B cell (primary cell): ENCODE data around the gene TAF1C. TPM values are rescaled to one million over a fixed set of nuclear protein-coding genes. Genes with fewer than 3 reads are reported as not detected.

Experiments used
- ATAC-seq: fragments of 200-7000 bp; cut with Tn5 transposase; one replicate; pipeline ENCODE4 v1.10.0; 2021; ENCODE audit warnings: low read depth, mild to moderate bottlenecking, moderate number of reproducible peaks, moderate library complexity
- CTCF ChIA-PET: fragments of 350-600 bp; sonication (Branson Sonifier 250); formaldehyde crosslinking; loops from one replicate; lab custom pipeline; 2021; ENCODE audit warnings: antibody characterized with exemption, inconsistent platforms; lab: Charles Lee
- POLR2A ChIA-PET: fragments of 350-600 bp; sonication (Branson Sonifier 250); formaldehyde crosslinking; loops from one replicate; lab custom pipeline; 2021; ENCODE audit warnings: antibody characterized with exemption; lab: Charles Lee
- DNase-seq: peaks from one replicate; pipeline ENCODE4 v3.0.0; 2013
- H2AFZ ChIP-seq: 2 replicates; pipeline ENCODE4 v1.6.1; 2012; ENCODE audit warnings: mild to moderate bottlenecking, low read depth, low read length; ENCODE audit not compliant: insufficient read depth, poor library complexity, severe bottlenecking
- H3K27ac ChIP-seq, 2 donors: 1 replicate in 1 of 2; 2 replicates in 1 of 2; pipeline ENCODE4 v1.5.1; 2012 to 2013; ENCODE audit warnings: low read length in 2 of 2, mild to moderate bottlenecking in 2 of 2, moderate library complexity in 1 of 2
- H3K27me3 ChIP-seq, 4 experiments: fragments of 200-600 bp in 1 of 4; sonication (generic) in 1 of 4; replicated peaks in 1 of 4; 1 replicate in 2 of 4; 2 replicates in 2 of 4; pipeline versions ENCODE4 v1.6.1 to v1.7.0; 2013 to 2016; ENCODE audit warnings: low read length in 3 of 4, mild to moderate bottlenecking in 2 of 4, mixed read lengths in 1 of 4, moderate library complexity in 1 of 4; ENCODE audit not compliant: insufficient read depth in 4 of 4, control insufficient read depth in 3 of 4; ENCODE audit errors: control extremely low read depth in 1 of 4
- H3K36me3 ChIP-seq, 2 experiments: replicated peaks in 1 of 2; 1 replicate in 1 of 2; 2 replicates in 1 of 2; pipeline versions ENCODE4 v1.6.1 to v1.7.1; 2013; ENCODE audit warnings: low read length in 1 of 2; ENCODE audit not compliant: insufficient read depth in 2 of 2, control insufficient read depth in 1 of 2; ENCODE audit errors: control extremely low read depth in 1 of 2, extremely low read depth in 1 of 2
- H3K4me1 ChIP-seq, 2 donors: fragments of 200-600 bp in 1 of 2; sonication (generic) in 1 of 2; 1 replicate in 1 of 2; 2 replicates in 1 of 2; pipeline versions ENCODE4 v1.5.1 to v1.6.1; 2013 to 2017; ENCODE audit warnings: low read length in 2 of 2; ENCODE audit not compliant: control insufficient read depth in 2 of 2, insufficient read depth in 2 of 2
- H3K4me2 ChIP-seq: replicated peaks from 2 replicates; pipeline ENCODE3; 2012; ENCODE audit warnings: mild to moderate bottlenecking, low read depth, low read length; ENCODE audit not compliant: poor library complexity, severe bottlenecking
- H3K4me3 ChIP-seq, 5 experiments: fragments of 200-600 bp in 1 of 5; sonication (generic) in 1 of 5; 1 replicate in 3 of 5; 2 replicates in 2 of 5; pipeline versions ENCODE4 v1.5.1 to v1.7.0; 2011 to 2016; ENCODE audit warnings: low read length in 4 of 5, mild to moderate bottlenecking in 4 of 5, low read depth in 2 of 5, control low read depth in 1 of 5, moderate library complexity in 1 of 5; ENCODE audit not compliant: insufficient read depth in 1 of 5; ENCODE audit errors: control extremely low read depth in 1 of 5, extremely low read depth in 1 of 5
- H3K79me2 ChIP-seq: fragments of 200-600 bp; sonication (generic); one replicate; pipeline ENCODE4 v1.6.0; 2016; ENCODE audit warnings: low read length; ENCODE audit not compliant: control insufficient read depth, insufficient read depth
- H3K9ac ChIP-seq: fragments of 200-600 bp; sonication (generic); 2 replicates; pipeline ENCODE4 v1.6.1; 2017; ENCODE audit warnings: mild to moderate bottlenecking, low read length, moderate library complexity
- H3K9me3 ChIP-seq, 3 donors: one replicate each; pipeline versions ENCODE4 v1.6.1 to v1.7.1; 2013; ENCODE audit warnings: low read length in 2 of 3; ENCODE audit not compliant: control insufficient read depth in 2 of 3, insufficient read depth in 1 of 3; ENCODE audit errors: control extremely low read depth in 1 of 3
- H4K20me1 ChIP-seq: 2 replicates; pipeline ENCODE4 v1.6.0; 2012; ENCODE audit warnings: mild to moderate bottlenecking, low read length; ENCODE audit not compliant: insufficient read depth, control insufficient read depth, poor library complexity, severe bottlenecking
- H3K27ac Mint-ChIP-seq: one replicate; pipeline ENCODE4 v1.8.0; 2021; ENCODE audit warnings: mixed read lengths
- H3K27me3 Mint-ChIP-seq: one replicate; pipeline ENCODE4 v1.8.0; 2021; ENCODE audit warnings: mixed read lengths
- H3K4me1 Mint-ChIP-seq: one replicate; pipeline ENCODE4 v1.8.0; 2021; ENCODE audit warnings: mixed read lengths
- H3K4me3 Mint-ChIP-seq: one replicate; pipeline ENCODE4 v1.8.0; 2021; ENCODE audit warnings: mixed read lengths
- H3K9me3 Mint-ChIP-seq: one replicate; pipeline ENCODE4 v1.8.0; 2022; ENCODE audit warnings: mixed read lengths; ENCODE audit not compliant: insufficient read depth
- EZH2 ChIP-seq: IDR thresholded peaks from 2 replicates; pipeline ENCODE4 v1.6.1; 2012; ENCODE audit warnings: borderline replicate concordance, low read depth, mild to moderate bottlenecking, moderate library complexity, low read length; ENCODE audit not compliant: insufficient read depth, poor library complexity, severe bottlenecking
- WGBS: methylation state at CpG from one replicate; pipeline ENCODE4 v1.1.5; 2013; ENCODE audit warnings: missing lambda C conversion rate; ENCODE audit not compliant: insufficient coverage; 5-methylcytosine and 5-hydroxymethylcytosine counted together
- intact Hi-C: fragments of 100-400 bp; cut with micrococcal nuclease; formaldehyde crosslinking; loops from one replicate; pipeline ENCODE4 v1.10.0; 2022
- polyA plus RNA-seq: library from polyadenylated mRNA; depleted of rRNA; stranded (reverse); fragments of >200 nt; gene quantifications from 2 replicates; pipeline ENCODE4 v1.2.3, GENCODE V29; 2012
- total RNA-seq, 2 donors: library from RNA; stranded (reverse); fragments of 120-200 nt in 1 of 2; gene quantifications; 1 replicate in 1 of 2; 2 replicates in 1 of 2; pipeline versions ENCODE4 v1.2.3 to v1.2.4, GENCODE V29; 2013 to 2022
- TF ChIP-seq, protein P1 (sequence below): fragments of 200-600 bp; IDR thresholded peaks from one replicate; pipeline ENCODE4 v1.8.0; 2022; ENCODE audit warnings: antibody characterized with exemption, mild to moderate bottlenecking

The TAF1C gene
- total and polyA plus RNA-seq, 2 donors (not counting 1 experiment from before 2014, with no cell fraction given): 115 to 125 TPM

DNA sequence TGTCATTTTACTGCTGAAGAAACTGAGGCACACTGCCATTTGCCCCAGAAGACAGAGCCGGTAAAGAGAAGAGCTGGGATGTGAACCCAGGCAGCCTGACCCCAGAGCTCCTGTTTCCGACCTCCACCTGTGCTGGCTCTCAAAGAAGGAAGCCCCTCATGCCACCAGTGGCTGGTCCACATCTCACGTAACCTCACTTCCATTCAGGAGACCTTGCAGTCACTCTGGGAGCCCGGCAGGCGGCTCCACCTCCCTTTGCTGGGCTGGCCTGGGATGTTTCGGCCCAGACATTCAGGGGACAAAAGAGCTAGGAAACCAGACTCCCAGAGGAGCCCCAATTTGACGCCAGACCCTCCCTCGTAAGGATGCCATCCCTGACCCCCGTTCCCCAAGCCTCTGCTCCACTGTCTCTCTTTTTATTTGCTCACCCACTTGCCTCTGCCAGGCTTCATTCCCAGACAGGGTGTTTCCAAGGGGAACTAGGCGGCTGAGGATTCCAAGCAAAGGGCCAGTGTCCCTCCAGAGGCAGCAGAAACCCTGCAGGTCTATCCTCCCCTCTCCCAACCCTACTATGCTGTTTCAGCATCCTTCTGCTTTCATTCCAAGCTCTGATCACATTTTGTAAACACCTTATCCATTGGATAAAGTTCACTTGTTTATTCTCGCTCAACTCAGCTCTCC lies 2.8 kb downstream of the TAF1C start:
- Mint-ChIP-seq H3K9me3 (no peaks in the 10 kb centered on the region), H3K27ac (no peak overlapping the region), H3K27me3 (no peaks in the 10 kb centered on the region), H3K4me3 (peak overlapping the region; percentile 26), H3K4me1 (peaks cover 22% of the 10 kb centered on the region)
- Histone ChIP-seq H3K9ac (no peak overlapping the region), H3K4me1 (peaks cover 7 to 10% of the 10 kb centered on the region in 2 donors), H3K27ac (no peak overlapping the region), H2AFZ (no peak overlapping the region), H4K20me1 (peaks cover 8% of the 10 kb centered on the region), H3K79me2 (peaks cover 41% of the 10 kb centered on the region), H3K9me3 (no peaks in the 10 kb centered on the region), H3K36me3 (peaks cover 0 to 59% of the 10 kb centered on the region in 2 experiments), H3K4me2 (no peak overlapping the region), H3K27me3 (no peaks in the 10 kb centered on the region), H3K4me3 (no peak overlapping the region)
- DNase-seq (no peak), ATAC-seq (no peak)
- 98% methylated on average over 11 of the region's 11 CpGs for WGBS
- CTCF ChIA-PET: no interaction called here
- POLR2A ChIA-PET: no interaction called here
- TF ChIP-seq, protein P1, sequence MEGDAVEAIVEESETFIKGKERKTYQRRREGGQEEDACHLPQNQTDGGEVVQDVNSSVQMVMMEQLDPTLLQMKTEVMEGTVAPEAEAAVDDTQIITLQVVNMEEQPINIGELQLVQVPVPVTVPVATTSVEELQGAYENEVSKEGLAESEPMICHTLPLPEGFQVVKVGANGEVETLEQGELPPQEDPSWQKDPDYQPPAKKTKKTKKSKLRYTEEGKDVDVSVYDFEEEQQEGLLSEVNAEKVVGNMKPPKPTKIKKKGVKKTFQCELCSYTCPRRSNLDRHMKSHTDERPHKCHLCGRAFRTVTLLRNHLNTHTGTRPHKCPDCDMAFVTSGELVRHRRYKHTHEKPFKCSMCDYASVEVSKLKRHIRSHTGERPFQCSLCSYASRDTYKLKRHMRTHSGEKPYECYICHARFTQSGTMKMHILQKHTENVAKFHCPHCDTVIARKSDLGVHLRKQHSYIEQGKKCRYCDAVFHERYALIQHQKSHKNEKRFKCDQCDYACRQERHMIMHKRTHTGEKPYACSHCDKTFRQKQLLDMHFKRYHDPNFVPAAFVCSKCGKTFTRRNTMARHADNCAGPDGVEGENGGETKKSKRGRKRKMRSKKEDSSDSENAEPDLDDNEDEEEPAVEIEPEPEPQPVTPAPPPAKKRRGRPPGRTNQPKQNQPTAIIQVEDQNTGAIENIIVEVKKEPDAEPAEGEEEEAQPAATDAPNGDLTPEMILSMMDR: no peak
- TF ChIP-seq EZH2: no peak
- intact Hi-C loops: loop anchor here (10.0 kb wide), 1 partner anchor 321 kb away; the partner anchor contains the start of gene MEAK7

DNA sequence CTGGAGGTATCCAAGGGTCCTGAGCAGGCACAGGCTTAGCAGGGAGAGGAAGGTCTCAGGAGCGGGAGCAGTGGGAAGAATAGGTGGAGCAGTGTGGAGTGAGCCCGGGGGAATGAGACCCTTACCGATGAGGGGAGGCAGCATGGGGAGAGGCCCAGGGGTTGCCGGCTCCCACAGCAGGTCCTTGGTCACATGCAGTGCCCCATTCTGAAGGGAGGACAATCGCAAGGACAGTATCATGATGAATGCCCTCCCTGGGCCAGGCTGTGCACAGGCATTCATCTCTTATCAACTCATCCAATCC lies 3.3 kb downstream of the TAF1C start:
- Histone ChIP-seq H3K4me2 (no peak overlapping the region), H3K79me2 (peaks cover 41% of the 10 kb centered on the region), H3K36me3 (peaks cover 0 to 59% of the 10 kb centered on the region in 2 experiments), H4K20me1 (peaks cover 8% of the 10 kb centered on the region), H3K27me3 (no peaks in the 10 kb centered on the region), H3K4me3 (no peak overlapping the region), H3K4me1 (peaks cover 7 to 10% of the 10 kb centered on the region in 2 donors), H3K9ac (no peak overlapping the region), H2AFZ (no peak overlapping the region), H3K9me3 (no peaks in the 10 kb centered on the region), H3K27ac (no peak overlapping the region)
- Mint-ChIP-seq H3K27ac (no peak overlapping the region), H3K4me1 (peaks cover 22% of the 10 kb centered on the region), H3K27me3 (no peaks in the 10 kb centered on the region), H3K9me3 (no peaks in the 10 kb centered on the region), H3K4me3 (peak overlapping the region; percentile 26)
- POLR2A ChIA-PET: no interaction called here
- intact Hi-C loops: loop anchor here (10.0 kb wide), 1 partner anchor 321 kb away; the partner anchor contains the start of gene MEAK7
- no peak for TF ChIP-seq EZH2
- TF ChIP-seq, protein P1: no peak
- ATAC-seq (no peak), DNase-seq (no peak)
- CTCF ChIA-PET: no interaction called here
- WGBS: 96% methylated on average over 5 of the region's 5 CpGs
